ENCODE measurements around the gene CALR. TPM values are rescaled to one million over a fixed set of nuclear protein-coding genes. Genes with fewer than 3 reads are reported as not detected.

The CALR gene
- total RNA-seq, 2 donors from 2014 or later, result 873 to 1,303 TPM

GRCh38 chr19:12947702-12948611 lies 9.5 kb downstream of the CALR start:
- 92 to 95% methylated on average over 15 to 28 of the region's 28 CpGs for WGBS, 2 experiments (ENCODE audit: insufficient coverage in 1 of 2, insufficient read length in 1 of 2)
- H3K27ac Mint-ChIP-seq, result peak overlapping the region; percentile 35
- Histone ChIP-seq H3K27me3 (ENCODE audit: control insufficient read depth, insufficient read depth, low read length, poor library complexity, severe bottlenecking) (no peaks in the 10 kb centered on the region), H3K4me3 (ENCODE audit: low read length) (peak overlapping the region; percentile 84), H3K4me1 (ENCODE audit: control insufficient read depth, insufficient read depth, low read length) (no peaks in the 10 kb centered on the region), H3K9ac (ENCODE audit: extremely low read depth, low read length, poor library complexity, severe bottlenecking) (no peak overlapping the region), H3K27ac (ENCODE audit: low read depth, low read length) (no peak overlapping the region), H3K36me3 (ENCODE audit: control insufficient read depth, insufficient read depth, low read length) (peaks cover 60% of the 10 kb centered on the region), H3K9me3 (ENCODE audit: control insufficient read depth, low read length) (no peaks in the 10 kb centered on the region)
- no peak overlapping the region for H3K4me3 Mint-ChIP-seq
- DNase-seq, result no peak
- H3K27me3 Mint-ChIP-seq (ENCODE audit: insufficient read depth), result no peaks in the 10 kb centered on the region
- H3K9me3 Mint-ChIP-seq, result no peaks in the 10 kb centered on the region
- peaks cover 8% of the 10 kb centered on the region for H3K4me1 Mint-ChIP-seq
- peaks cover 69% of the 10 kb centered on the region for H3K36me3 Mint-ChIP-seq (ENCODE audit: low read depth)
- no peak for TF ChIP-seq CTCF (conservative IDR thresholded peaks at IDR 0.05)

DNA sequence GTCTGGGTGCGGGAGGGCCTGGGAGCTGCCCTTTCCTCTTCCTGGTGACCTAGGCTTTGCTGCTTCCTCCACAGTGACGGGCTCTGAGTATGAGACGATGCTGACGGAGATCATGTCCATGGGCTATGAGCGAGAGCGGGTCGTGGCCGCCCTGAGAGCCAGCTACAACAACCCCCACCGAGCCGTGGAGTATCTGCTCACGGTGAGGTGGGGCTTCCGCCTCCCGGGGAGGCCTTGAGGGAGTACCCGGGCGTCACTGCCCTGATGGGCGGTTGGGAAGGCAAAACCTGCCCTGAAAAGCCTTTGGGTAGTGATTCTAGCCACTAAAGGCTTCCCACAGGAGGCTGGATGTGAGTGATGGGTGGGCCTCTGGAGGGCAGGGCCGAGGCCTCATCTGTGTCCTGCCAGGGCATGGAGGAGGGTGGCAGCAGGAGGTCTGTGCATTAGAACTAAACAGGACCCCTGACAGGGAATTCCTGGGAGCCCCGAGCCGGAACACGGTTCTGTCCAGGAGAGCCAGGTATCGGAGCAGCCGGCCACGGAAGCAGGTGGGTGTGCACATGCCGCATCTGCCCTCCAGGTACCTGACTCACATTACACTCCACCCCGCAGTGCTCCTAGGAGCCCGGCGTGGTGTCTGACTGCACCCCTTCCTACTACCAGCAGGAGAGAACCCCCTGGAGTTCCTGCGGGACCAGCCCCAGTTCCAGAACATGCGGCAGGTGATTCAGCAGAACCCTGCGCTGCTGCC lies 10.4 kb downstream of the CALR start:
- H3K27ac Mint-ChIP-seq, result peak overlapping the region; percentile 35
- H3K9ac ChIP-seq (ENCODE audit: extremely low read depth, low read length, poor library complexity, severe bottlenecking), result no peak overlapping the region
- WGBS, 2 experiments (ENCODE audit: insufficient coverage in 1 of 2, insufficient read length in 1 of 2), result 93% methylated on average over 20 to 30 of the region's 30 CpGs

More for the DNA sequence above, 10.4 kb downstream of the CALR start:
- H3K27me3 Mint-ChIP-seq (ENCODE audit: insufficient read depth), result no peaks in the 10 kb centered on the region
- H3K4me1 Mint-ChIP-seq, result peaks cover 6% of the 10 kb centered on the region
- H3K9me3 Mint-ChIP-seq, result no peaks in the 10 kb centered on the region
- H3K36me3 ChIP-seq (ENCODE audit: control insufficient read depth, insufficient read depth, low read length), result peaks cover 58% of the 10 kb centered on the region
- no peak overlapping the region for H3K4me3 ChIP-seq (ENCODE audit: low read length)
- no peak for TF ChIP-seq CTCF (conservative IDR thresholded peaks at IDR 0.05)
- no peak for DNase-seq
- H3K4me1 ChIP-seq (ENCODE audit: control insufficient read depth, insufficient read depth, low read length), result no peaks in the 10 kb centered on the region
- no peaks in the 10 kb centered on the region for H3K9me3 ChIP-seq (ENCODE audit: control insufficient read depth, low read length)
- no peaks in the 10 kb centered on the region for H3K27me3 ChIP-seq (ENCODE audit: control insufficient read depth, insufficient read depth, low read length, poor library complexity, severe bottlenecking)
- no peak overlapping the region for H3K27ac ChIP-seq (ENCODE audit: low read depth, low read length)
- H3K4me3 Mint-ChIP-seq, result no peak overlapping the region
- peaks cover 64% of the 10 kb centered on the region for H3K36me3 Mint-ChIP-seq (ENCODE audit: low read depth)

Data from endodermal cell (in vitro differentiated cells).